Hepatic stellate cell (primary cell): ENCODE data around the gene RSBN1L.
A peak's percentile ranks its signal among the peaks of the same experiment; 100 is the strongest.
"Not testable (repeated sequence)": the region's sequence is repeated elsewhere in the genome, so short reads cannot be mapped to it uniquely, and the experiment has no call there.

Experiments used
- DNase-seq: peaks from one replicate; pipeline ENCODE4 v3.0.0; 2011; ENCODE audit warnings: low spot score

The RSBN1L gene

DNA sequence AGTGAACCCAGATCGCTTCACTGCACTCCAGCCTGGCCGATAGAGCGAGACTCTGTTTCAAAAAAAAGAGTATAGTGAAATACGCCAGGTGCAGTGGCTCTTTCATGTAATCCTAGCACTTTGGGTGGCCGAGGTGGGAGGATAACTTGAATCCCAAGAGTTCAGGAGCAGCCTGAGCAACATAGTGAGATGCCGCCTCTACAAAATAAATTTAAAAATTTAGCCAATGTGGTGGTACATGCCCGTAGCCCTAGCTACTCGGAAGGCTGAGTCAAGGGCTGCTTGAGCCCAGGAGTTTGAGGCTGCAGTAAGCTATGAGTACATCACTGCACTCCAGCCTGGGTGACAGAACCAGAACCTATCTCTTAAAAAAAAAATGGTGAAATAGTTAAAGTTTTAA lies 74.1 kb downstream of the RSBN1L start:
- no peak for DNase-seq

GRCh38 chr7:77771901-77772300 lies 75.6 kb downstream of the RSBN1L start:
- DNase-seq = no peak

DNA sequence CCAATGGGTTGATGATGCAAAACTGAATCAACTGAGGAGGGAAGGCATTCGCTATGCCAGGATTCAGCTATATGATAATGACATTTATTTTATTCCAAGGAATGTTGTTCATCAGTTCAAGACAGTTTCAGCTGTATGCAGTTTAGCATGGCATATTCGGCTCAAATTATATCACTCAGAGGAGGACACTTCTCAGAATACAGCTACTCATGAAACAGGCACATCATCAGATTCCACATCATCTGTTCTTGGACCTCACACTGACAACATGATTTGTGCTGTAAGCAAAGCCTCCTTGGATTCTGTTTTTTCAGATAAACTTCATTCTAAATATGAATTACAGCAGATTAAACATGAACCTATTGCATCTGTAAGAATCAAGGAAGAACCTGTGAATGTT lies 82.3 kb downstream of the RSBN1L start:
- no peak for DNase-seq

DNA sequence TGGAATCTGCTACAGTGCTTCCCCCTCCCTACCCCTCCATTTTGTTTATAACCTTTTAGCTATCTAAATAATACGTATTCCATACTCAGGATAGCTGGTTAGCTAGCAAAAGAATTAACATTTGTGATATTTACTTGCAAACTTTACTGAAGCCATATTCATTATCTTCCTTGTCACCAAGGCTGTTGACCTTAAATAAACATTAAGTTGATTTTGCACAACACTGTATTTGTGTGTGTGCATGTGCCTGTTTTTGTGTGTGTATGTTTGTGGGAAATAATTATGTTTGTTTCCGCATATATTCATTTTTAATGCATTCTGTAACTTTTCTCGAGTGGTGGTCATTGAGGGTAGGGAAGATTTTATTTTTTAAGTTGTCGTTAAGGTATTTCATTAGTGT lies 86.1 kb downstream of the RSBN1L start:
- DNase-seq = no peak

DNA sequence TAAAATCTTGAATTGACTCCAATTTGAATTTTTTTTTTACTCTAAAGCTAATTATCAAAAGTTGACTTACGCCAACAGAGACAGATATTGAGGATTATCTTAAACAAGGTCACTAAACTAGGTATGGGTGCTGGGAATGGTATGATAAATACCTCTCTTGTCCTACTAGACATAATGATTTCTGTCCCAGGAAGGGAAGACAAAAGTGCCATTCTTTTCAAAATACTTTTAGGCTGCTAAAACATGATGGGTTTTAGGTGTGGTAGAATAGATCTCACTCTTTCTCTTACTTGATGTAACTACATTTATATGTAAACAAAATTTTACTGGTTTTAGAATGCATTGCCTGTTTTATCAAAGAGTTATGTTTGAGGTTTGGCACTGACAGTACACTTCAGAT lies 86.9 kb downstream of the RSBN1L start:
- DNase-seq = no peak

DNA sequence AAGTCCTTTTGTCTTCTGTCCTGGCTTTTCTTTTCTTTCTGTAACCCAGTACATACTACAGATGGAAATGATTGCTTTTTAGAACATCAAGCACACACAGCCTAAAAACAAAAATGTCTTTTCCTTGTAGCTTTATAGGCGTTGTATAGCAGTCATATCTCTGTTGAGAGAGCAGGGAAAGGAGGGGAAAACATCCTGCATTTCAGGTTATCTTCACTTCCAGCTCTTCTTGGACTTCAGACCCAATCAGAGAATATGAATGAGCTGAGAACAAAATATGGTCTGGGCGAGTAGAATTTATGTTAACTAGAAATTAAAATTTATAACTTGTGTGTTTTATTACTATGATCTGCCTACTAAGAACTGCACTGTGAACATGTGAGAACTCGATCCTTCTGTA lies 87.3 kb downstream of the RSBN1L start:
- DNase-seq = no peak

- not testable (repeated sequence) for DNase-seq
Measured at GRCh38 chr7:77784426-77784825, 88.2 kb downstream of the RSBN1L start.

DNA sequence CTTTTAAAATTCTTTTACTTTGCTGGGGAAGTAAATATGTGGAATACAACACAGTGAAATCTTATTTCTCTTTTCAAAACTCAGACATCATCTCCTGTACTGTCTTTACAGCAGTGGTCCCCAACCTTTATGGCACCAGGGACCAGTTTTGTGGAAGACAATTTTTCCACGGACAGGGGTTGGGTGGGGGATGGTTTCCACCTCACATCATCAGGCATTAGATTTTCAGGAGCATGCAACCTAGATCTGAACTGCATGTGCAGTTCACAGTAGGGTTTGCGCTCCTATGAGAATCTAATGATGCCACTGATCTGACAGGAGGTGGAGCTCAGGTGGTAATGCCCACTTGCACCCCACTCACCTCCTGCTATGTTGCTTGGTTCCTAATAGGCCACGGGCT lies 89.8 kb downstream of the RSBN1L start:
- DNase-seq = no peak

DNA sequence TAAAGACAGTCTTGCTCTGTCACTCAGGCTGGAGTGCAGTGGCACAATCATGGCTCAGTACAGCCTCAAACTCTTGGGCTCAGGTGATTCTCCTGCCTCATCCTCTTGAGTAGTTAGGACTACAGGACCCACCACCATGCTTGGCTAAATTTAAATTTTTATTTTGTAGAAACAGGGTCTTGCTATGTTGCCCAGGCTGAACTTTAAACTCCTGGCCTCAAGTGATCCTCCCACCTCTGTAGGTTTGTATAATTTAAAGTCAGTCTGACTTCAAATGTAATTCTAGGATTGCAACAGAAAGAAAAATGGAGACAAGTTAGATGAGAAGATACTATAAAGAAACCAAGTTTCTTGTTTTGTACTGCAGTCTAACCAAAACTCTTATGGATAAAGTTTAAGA lies 90.5 kb downstream of the RSBN1L start:
- no peak for DNase-seq

- DNase-seq = no peak
Measured at GRCh38 chr7:77788327-77788902, 92.2 kb downstream of the RSBN1L start.

GRCh38 chr7:77791336-77791735 lies 95.1 kb downstream of the RSBN1L start:
- no peak for DNase-seq

DNA sequence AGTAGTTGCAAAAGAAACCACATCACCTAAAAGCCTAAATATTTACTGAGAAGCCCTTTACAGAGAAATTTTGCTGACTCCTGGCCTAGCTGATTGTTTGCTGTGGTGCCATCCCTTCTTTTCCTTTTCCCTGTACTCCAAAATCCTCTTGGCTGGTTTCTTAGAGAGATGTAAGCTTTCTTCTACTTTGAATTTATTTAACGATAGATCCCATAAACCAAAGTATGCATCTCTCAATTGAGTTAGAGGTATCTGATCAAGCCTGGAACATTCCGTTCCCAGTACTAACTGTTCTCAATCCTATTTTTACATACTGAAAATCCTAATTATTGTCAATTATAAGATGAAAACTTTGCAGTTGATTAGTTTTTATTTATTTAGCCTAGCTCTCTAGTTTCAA lies 95.7 kb downstream of the RSBN1L start:
- DNase-seq = no peak

- no peak for DNase-seq
Measured at GRCh38 chr7:77794000-77794399, 97.7 kb downstream of the RSBN1L start.

DNA sequence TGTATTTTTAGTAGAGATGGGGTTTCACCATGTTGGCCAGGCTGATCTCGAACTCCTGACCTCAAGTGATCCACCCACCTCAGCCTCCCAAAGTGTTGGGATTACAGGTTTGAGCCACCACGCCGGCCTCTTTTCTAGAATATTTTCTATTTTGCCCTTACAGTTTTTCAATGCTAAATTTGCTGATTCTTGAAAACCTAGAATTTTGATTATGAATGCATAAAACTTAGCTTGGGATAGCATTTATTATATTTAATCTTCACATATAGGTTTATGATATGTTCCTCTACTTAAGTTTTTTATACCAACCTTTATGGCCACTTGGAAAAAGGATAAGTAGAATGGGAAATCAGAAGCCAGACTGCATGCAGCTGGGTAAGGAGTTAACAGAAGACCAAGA lies 99.8 kb downstream of the RSBN1L start:
- DNase-seq = no peak

DNA sequence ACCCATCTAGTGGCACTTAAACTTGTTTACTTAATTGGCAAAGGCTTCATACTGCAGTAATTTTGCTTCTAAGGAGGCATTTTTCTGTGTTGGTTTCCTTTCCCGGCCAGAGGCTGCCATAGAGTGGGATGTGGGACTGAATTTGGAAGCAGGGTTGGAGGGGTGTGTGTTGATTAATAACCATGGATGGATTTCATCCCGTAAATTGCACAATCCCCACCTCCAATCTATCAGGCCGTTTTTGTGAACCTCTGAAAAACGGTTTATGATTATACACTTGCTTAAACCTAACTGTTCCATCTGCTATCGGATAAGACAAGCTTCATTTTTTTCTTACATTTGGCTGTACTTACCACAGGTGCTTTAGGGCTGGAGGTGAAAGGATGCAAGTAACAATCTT lies 100.7 kb downstream of the RSBN1L start:
- no peak for DNase-seq

GRCh38 chr7:77797734-77798393 lies 101.6 kb downstream of the RSBN1L start:
- peak; percentile 29 for DNase-seq

DNA sequence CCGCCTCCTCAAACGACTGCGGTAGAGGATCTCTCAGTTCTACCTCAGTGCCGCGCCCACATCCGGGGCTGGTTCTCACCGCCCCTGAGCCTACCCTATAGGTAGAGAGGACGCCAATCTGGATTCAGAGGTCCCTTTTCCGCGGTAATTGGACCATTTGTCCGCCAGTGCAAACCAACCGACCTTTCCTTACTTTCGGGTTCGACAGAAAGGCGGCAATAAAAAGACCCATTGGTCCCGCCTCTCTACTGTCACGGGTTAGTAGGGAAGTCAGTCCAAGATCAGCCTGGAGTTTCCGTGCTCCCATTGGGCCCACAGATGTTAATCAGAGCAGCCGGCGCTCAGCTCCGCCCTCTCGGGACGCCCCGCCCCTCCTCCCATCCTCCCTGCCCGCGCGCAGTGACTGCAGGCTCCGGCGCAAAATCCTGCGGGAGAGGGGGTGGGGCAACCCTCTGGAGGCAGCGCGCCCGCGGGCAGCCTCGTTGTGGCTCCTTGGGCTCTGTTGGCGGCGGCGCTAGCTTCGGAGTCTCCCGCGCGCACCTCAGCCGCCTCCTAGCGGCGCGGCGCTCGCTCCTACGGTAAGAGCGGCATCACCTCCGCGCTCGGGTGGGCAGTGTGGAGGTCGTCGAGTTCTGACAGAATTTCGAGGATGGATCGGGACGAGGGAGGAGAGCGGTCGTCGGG lies 102.3 kb downstream of the RSBN1L start, which contains the start of the genes PHTF2 and TMEM60:
PHTF2 (plus strand) TSS at position 380 of the 684 bp plus-strand sequence.
TMEM60 (minus strand) TSS at position 41 of the 684 bp plus-strand sequence. CDS start 4,061 bp downstream, outside the sequence.
- peak; percentile 92 for DNase-seq

GRCh38 chr7:77799078-77799964 lies 103.1 kb downstream of the RSBN1L start:
- no peak for DNase-seq

GRCh38 chr7:77800158-77800557 lies 103.9 kb downstream of the RSBN1L start:
- no peak for DNase-seq

DNA sequence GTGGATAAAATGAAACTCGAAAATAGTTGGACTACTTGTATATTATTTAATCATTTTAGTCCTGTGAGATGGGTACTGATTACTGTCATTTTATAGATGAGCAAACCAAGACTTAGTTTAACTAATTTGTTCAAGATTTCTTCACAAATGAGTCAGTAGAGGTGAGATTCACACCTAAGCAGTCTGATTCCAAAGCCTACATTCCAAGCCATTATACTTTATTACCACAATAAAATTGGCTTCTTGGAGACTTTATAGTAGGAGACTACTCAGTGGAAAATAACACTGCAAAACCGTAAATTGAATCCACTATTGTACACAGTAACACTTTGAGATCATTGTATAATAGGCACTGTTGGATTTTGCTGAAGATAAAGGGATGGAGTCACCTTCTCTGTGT lies 104.5 kb downstream of the RSBN1L start:
- no peak for DNase-seq

DNA sequence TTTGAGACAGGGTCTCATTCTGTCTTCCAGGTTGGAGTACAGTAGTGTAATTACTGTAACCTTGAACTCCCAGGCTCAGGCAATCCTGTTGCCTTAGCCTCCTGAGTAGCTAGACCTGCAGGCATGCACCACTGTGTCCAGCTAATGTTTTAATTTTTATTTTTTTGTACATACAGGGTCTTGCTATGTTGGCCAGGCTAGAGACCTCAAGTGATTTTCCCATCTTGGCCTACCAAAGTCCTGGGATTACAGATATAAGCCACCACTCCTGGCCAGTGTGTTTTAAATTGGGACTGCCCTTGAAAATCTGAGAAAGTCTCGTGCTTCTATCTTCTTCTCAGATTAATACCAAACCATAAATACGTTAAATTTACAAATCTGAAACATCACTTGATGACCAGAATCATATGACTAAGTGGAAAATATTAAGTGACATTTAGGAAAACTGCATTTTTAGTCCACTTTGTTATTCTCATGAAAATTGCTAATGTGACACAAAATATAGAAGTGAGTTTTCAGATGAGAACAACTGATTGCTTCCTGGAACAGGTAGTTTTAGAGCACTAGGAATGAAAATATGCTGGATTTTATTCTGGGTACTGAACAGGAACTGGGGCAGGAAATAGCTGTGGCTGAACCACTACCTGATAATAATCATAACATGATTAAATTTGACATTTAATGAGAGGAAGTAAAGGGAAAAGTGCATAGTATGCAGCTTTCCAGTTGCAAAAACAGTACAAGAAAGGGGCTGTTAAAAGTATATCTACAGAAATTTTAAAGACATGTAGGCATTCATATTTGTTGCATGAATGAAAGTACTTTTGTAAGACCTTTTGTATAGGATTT lies 106.5 kb downstream of the RSBN1L start:
- no peak for DNase-seq
